ENCODE data around the gene MRPL2.

The MRPL2 gene

DNA sequence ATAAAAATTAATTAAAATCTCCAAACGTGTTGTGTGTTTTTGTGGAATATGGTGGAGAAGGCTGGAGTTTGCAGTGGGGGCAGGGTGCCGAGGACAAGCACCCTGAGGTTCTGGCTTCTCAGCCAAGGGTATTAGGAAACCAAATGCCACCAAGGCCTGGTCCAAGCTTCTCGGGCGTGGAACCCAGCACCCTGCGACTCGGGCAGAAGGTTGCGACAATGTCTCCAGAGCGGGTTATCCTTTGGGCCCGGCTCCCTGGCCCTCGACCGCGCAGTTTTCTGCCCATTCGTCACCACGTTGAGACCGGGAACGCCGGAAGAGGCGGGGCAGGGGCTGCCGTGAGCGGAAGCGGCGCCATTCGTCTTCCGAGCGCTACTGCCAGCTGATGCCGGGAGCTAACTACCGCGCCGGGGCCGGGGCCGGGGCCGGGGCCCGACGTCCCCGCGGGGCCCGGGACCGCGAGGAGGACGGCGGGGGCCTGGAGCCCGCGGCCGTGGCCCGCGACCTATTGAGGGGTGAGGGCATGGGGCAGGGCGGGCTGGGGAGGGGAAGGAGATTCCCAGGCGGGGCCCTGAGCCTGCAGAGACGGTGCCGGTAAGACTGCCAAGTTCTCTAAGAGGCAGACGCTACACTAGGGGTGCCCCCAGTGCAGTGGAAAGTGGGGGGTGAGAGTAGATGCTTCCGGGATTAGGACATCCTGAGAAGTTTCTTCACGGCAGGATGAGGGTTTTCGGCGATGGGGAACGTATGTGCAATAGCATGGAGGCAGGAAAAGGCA, 37.8 kb downstream of the MRPL2 start, which contains the start of gene RRP36:
RRP36 (plus strand) TSS at position 354 of the 778 bp plus-strand sequence; CDS start at position 386, 32 bp downstream.
- DNase-seq (ENCODE audit: low read depth, low spot score): peak; percentile 78

DNA sequence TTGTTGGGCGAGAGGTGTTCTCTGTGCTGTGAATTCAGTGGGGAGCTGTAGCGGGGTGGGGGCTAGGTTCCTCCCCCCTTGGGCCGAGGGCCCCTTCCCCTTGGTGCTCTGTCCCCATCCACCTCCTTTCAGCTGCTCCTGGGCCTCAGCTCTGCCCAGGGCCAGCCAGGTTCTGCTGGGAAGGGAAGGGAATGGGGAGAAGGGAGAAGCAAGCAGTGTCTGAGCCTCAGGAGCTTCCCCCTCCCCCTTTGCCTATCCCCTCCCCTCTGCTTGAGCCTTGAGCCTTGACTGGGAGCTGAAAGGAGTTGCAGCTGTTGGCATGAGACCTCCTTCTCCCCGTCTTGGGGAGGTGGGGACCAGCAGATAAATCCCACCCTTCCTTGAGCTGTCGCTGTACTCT, 38.4 kb downstream of the MRPL2 start:
- peak; percentile 68 for DNase-seq (ENCODE audit: low read depth, low spot score)

DNA sequence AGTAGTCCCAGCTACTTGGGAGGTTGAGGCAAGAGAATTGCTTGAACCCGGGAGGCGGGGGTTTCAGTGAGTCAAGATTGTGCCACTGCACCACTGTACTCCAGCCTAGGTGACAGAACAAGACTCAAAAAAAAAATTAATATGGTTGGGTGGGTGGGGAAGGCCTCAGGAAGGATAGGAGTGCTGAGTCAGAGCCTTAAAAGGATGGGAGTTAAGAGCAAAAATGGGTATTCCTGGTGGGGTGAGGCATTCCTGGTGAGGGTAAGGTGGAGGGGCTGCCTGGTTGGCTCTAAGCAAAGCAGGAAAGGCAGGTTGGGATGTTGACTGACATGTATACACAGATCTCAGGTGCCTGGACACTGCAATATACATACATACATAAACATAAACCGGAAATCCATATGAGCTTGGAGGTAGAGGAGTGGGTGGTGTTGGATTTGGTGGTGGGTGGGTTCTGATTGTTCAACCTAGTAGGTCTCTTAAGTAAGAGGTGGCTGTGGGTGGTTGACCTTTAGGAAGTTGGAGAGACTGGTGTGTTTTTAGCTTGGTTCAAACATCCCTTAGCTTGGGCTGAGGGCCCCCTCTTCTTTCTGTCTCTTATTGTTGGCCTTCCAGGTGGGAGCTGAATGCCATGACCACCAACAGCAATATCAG, 39.1 kb downstream of the MRPL2 start:
- no peak for DNase-seq (ENCODE audit: low read depth, low spot score)

DNA sequence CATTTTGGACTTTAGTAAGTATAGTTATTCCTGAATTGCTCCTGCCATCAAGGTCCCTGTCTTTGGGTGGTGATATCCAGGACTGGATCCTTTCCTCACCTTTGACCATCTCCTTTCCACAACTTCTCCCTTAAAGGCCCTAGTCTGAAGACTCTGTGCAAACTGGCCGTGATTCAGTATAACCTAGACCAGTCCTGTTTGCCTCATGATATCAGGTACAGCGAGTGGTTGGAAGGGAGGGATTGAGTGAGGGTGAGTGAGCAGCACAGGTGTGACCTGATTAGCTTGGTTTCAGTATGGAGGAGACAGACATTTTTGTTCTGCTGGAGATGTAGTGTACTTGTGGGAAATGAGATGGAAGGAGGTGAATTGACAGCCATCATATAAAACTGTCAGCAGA, 40.1 kb downstream of the MRPL2 start:
- no peak for DNase-seq (ENCODE audit: low read depth, low spot score)

DNA sequence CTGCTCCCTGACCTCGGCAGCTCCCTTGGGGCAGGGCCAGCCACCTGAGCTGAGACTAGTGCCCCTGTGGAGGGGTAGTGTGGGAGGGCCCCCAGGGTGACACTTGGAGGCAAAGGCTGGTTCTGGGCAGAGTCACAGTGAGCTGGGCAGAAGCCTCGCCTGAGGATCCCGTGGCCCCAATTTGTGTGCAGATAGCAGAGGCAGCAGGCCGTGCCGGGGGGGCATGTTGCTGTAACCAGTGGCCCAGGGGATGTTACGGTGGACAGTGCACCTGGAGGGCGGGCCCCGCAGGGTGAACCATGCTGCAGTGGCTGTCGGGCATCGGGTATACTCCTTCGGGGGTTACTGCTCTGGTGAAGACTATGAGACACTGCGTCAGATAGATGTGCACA, 42.3 kb downstream of the MRPL2 start:
- no peak for DNase-seq (ENCODE audit: low read depth, low spot score)

DNA sequence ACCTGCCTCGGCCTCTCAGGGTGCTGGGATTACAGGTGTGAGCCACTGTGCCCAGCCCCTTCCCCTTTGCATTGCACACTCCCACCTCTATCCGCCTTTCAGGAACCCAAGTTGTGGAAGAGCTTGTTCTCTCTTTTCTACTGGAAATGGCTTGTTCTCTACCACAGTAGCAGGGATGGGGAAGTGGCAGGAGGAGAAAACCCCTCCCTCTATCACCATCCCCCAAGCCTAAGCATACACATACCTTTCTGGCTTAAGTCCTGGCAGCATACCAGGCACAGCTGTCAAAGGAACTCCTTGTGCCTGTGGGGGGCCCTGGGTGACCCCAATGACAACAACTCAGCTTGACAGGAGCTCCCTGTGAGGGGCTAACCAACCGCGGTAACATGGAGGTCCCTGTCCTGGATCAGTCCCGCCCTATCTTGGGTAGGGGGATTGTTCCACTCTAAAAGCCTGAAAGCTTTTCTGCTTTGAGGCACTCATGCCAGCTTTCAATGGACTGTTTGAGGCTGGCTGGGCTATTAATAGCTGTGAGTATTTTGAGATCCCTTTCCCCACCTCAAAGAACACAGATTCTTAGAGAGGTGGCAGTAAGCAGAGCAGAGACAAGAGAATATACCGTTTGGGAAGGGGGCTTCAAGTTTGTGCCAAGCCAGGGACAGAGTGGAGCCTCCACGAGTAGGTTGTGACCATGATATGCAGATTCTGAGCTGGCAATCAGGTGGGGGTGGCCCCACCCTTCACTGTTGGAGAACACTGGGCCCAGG, 42.9 kb downstream of the MRPL2 start:
- no peak for DNase-seq (ENCODE audit: low read depth, low spot score)

DNA sequence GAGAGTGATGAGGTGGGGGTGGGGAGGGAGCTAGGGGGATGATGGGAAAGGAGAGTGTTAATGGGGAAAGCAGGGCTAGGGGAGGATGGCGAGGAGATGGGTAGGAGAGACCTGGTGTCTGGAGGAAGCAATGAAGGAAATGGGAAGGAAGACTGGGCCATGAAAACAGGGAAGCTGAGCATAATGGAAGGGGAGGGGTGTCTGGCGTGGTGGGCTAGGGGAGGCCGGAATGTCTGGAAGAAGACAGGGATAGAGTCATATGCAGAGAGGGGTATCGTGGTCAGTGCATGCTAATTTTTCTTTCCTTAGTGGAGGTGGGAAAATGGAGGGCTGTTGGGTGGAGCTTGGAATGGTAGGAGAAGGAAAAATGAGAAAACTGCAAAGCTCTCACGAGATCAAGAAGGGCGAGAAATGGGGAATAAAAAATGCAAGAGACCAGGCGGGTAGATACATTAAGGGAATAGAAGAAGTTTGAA, 44.8 kb downstream of the MRPL2 start:
- DNase-seq (ENCODE audit: low read depth, low spot score): no peak

DNA sequence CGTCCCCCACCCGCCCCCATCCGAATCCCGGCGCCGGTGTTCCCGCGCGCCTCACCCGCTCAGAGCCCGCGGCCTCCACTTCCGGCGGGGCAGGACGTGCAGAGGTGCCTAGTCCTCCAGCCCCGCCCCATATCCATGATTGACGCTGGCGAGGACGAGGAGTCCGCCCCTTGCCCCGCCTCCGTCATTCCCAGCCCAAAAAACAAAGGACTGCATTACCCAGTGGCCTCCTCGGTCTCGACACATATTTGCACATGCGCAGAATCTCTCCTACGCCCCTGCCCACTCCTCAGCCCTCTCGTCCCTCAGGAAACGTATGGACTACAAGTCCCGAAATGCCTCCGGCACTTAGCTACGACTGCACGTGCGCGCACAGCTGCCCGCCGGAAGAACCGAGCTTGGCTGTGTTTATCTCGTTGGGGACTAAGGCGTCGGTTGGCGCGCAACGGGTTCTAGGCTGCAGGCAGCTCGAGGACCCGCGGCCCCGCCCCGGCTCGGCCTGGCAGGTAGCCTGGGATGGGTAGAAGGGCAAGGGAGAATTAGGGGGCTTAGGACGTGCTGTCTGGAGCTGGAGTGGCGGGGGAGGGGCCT, 45.3 kb downstream of the MRPL2 start, which contains the start of the genes KLHDC3 and MEA1:
KLHDC3 (plus strand) TSS at position 407 of the 591 bp plus-strand sequence. CDS start 2,944 bp downstream, outside the sequence.
MEA1 (minus strand) TSS at position 104 of the 591 bp plus-strand sequence. CDS start 133 bp downstream, outside the sequence.
- DNase-seq (ENCODE audit: low read depth, low spot score): peak; percentile 100

DNA sequence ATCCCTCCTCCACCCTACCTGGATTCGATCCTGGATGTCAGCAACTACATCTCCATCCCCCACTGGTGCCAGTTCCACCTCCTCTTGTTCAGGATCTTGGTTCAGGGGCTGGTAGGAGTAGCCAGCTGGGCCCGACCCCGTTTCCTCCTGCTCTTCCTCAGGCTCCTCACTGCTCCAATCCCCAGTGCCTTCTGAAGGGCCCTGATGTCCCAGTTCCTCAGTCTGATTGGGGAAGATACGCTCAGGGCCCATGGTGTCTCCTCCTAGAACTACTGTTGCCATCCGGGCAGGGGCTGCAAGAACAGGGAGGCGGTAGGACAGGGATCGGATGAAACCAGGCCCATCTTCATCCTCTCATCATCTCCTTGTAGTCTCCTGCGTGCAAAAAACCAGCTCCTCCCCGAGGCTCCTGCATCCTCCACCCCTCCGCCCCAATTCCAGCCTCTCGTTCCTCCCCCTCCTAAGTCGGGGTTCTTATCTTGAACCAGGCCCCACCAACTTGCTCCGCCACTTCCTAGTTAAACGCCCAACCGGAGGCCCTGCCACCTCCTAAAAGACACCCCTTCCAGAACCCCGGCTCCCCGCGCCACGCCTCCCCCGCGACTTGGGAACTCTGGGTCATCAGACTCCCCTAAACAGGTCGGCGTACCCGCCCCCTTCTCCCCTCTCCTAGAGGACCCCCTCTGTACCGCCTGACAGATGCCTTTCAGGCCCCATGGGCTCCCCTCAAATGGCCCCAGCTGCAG, 46.0 kb downstream of the MRPL2 start:
- DNase-seq (ENCODE audit: low read depth, low spot score): peak; percentile 24

DNA sequence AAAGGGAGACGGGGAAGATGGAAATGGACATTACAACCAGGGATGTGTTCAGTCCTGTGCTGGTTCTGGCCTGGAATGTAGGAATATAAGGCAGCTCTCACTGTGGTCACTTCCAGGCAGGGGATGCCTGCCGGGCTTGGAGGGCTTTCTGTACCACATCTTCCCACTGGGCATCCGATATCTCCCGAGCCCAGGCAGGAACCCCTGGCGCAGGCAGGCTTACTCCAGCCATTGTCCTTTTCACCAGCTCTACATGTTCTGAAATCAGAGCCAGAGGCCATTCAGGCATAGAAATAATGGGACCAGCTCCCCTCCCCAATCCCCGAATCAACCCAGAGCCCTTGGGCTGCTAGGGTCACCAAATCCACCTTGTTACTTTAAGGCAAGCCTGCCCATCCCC, 46.9 kb downstream of the MRPL2 start:
- no peak for DNase-seq (ENCODE audit: low read depth, low spot score)

DNA sequence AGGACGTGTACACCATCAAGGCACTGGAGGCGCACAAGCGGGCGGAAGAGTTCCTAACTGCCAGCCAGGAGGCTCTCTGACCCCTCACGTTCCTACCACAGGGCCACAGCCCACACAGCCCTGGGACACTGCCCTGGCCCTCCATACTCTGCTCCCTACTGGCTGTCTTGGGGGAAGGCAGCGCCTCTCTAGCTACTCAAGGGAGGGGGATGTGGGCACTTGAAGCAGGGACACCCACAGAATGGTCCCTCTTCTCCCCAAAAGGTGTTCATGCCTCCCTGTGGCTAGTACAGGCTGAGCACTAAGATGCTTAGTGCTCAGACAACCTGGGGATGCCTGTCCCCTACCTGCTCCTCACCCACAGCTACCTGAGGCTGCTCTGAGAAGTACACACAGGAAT, 48.0 kb downstream of the MRPL2 start:
- DNase-seq (ENCODE audit: low read depth, low spot score): no peak

DNA sequence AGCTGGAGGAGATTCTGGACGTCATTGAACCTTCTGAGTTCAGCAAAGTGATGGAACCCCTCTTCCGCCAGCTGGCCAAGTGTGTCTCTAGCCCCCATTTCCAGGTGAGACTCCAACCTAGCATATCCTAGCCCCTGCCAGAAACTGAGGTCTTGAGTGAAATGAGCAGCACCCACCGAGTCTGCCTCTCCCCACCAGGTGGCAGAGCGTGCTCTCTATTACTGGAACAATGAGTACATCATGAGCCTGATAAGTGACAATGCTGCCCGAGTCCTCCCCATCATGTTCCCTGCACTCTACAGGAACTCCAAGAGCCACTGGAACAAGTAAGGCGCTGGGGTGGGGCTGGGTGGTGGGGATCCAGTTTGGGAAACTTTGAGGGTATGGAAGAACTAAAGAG, 50.1 kb downstream of the MRPL2 start:
- DNase-seq (ENCODE audit: low read depth, low spot score): peak; percentile 52

DNA sequence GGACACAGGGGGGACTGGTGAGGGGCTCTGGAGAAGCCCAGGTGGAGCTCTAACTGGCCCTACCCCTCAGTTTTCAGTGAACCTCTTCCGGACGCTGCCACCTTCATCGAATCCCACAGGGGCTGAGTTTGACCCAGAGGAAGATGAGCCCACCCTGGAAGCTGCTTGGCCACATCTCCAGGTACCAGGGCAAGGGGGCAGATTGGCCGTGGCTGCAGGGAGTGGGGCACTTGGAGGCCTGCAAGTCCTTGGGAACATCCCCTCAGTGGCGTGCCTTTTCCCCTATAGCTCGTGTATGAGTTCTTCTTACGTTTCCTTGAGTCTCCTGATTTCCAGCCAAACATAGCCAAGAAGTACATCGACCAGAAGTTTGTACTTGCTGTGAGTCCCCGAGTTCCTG, 52.1 kb downstream of the MRPL2 start:
- no peak for DNase-seq (ENCODE audit: low read depth, low spot score)

DNA sequence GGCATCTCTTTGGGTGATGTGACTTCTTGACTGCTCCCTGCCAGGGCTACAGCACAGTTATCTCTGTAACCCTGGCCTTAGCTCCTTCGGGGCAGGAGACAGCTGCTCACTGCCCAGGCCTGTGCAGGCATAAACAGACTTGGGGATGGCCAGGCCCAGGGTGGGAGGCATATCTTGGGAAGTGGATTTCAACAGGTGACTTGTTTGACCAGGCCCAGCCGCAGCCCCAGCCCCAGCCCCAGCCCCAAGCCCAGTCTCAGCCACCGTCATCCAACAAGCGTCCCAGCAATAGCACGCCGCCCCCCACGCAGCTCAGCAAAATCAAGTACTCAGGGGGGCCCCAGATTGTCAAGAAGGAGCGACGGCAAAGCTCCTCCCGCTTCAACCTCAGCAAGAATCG, 53.0 kb downstream of the MRPL2 start:
- DNase-seq (ENCODE audit: low read depth, low spot score): no peak

DNA sequence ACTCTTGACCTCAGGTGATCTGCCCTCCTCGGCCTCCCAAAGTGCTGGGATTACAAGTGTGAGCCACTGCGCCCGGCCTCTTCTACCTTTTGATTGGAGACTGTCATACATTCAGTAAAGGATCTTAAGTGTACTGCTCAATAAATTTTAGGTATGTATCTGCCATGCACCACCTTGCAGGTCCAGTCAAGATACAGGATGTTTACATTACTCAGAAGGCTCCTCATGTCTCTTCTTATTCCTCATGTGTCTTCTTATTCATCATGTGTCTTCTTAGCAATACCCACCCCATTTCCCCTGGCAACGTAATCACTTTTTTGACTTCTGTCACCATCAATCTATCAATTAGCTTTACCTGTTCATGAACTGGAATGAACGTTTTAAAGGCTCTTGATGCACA, 53.4 kb downstream of the MRPL2 start:
- DNase-seq (ENCODE audit: low read depth, low spot score): no peak
